Mesothelial cell of epicardium (in vitro differentiated cells): Measurements from ENCODE around the gene HMGN3. TPM values are rescaled to one million over a fixed set of nuclear protein-coding genes. Genes with fewer than 3 reads are reported as not detected.
"Not testable (repeated sequence)": the region's sequence is repeated elsewhere in the genome, so short reads cannot be mapped to it uniquely, and the experiment has no call there.

Experiments
- DNase-seq, 2 experiments: peaks; one replicate each; pipeline ENCODE4 v3.0.0; 2021; ENCODE audit warnings: low spot score in 2 of 2; ENCODE audit not compliant: unreplicated experiment in 2 of 2
- H3K27ac Mint-ChIP-seq: 2 replicates; pipeline ENCODE4 v1.8.0; 2021; ENCODE audit warnings: mixed read lengths
- H3K27me3 Mint-ChIP-seq: 2 replicates; pipeline ENCODE4 v1.8.0; 2021; ENCODE audit warnings: low read depth, mixed read lengths
- H3K36me3 Mint-ChIP-seq: 2 replicates; pipeline ENCODE4 v1.8.0; 2021; ENCODE audit warnings: mixed read lengths
- H3K4me1 Mint-ChIP-seq: 2 replicates; pipeline ENCODE4 v1.8.0; 2021; ENCODE audit warnings: mixed read lengths
- H3K4me3 Mint-ChIP-seq: 2 replicates; pipeline ENCODE4 v1.8.0; 2021; ENCODE audit warnings: mild to moderate bottlenecking, moderate library complexity, mixed read lengths
- H3K9me3 Mint-ChIP-seq: 2 replicates; pipeline ENCODE4 v1.8.0; 2021; ENCODE audit warnings: mixed read lengths
- CTCF ChIP-seq: fragments of 200-600 bp; sonication (generic); IDR thresholded peaks from one replicate; pipeline ENCODE4 v1.5.0; 2021; ENCODE audit warnings: antibody characterized with exemption; ENCODE audit not compliant: unreplicated experiment
- total RNA-seq: library from RNA; stranded (reverse); gene quantifications from 3 replicates; pipeline ENCODE4 v1.2.1, GENCODE V29; 2021

Gene HMGN3
- total RNA-seq, 1 donor from 2014 or later = 104 TPM

- no peaks in the 10 kb centered on the region for H3K27me3 Mint-ChIP-seq
- DNase-seq = no peak
- H3K36me3 Mint-ChIP-seq = no peaks in the 10 kb centered on the region
- H3K4me1 Mint-ChIP-seq = peaks cover 6% of the 10 kb centered on the region
- no peak overlapping the region for H3K4me3 Mint-ChIP-seq
- no peak for TF ChIP-seq CTCF
- H3K9me3 Mint-ChIP-seq = peaks cover 11% of the 10 kb centered on the region
- H3K27ac Mint-ChIP-seq = no peak overlapping the region
These were observed 31.6 kb upstream of the HMGN3 start for GRCh38 chr6:79266051-79266450.

GRCh38 chr6:79263359-79263758 is 28.9 kb upstream of the HMGN3 start:
- Mint-ChIP-seq H3K36me3 (peaks cover 10% of the 10 kb centered on the region), H3K4me3 (no peak overlapping the region), H3K4me1 (no peaks in the 10 kb centered on the region), H3K27ac (no peak overlapping the region), H3K27me3 (no peaks in the 10 kb centered on the region), H3K9me3 (peaks cover 32% of the 10 kb centered on the region)
- no peak for TF ChIP-seq CTCF
- DNase-seq = no peak

GRCh38 chr6:79261666-79262065 is 27.2 kb upstream of the HMGN3 start:
- no peaks in the 10 kb centered on the region for H3K4me1 Mint-ChIP-seq
- TF ChIP-seq CTCF = no peak
- no peak overlapping the region for H3K27ac Mint-ChIP-seq
- peaks cover 31% of the 10 kb centered on the region for H3K9me3 Mint-ChIP-seq
- H3K4me3 Mint-ChIP-seq = no peak overlapping the region
- peaks cover 10% of the 10 kb centered on the region for H3K36me3 Mint-ChIP-seq
- no peaks in the 10 kb centered on the region for H3K27me3 Mint-ChIP-seq
- no peak for DNase-seq

GRCh38 chr6:79260772-79261171 is 26.3 kb upstream of the HMGN3 start:
- Mint-ChIP-seq H3K27me3 (no peaks in the 10 kb centered on the region), H3K4me3 (no peak overlapping the region), H3K36me3 (peaks cover 10% of the 10 kb centered on the region), H3K9me3 (peaks cover 35% of the 10 kb centered on the region), H3K4me1 (no peaks in the 10 kb centered on the region), H3K27ac (no peak overlapping the region)
- no peak for TF ChIP-seq CTCF
- DNase-seq = no peak

GRCh38 chr6:79257381-79258205 is 23.1 kb upstream of the HMGN3 start:
- no peaks in the 10 kb centered on the region for H3K27me3 Mint-ChIP-seq
- peaks cover 10% of the 10 kb centered on the region for H3K36me3 Mint-ChIP-seq
- H3K27ac Mint-ChIP-seq = no peak overlapping the region
- peaks cover 40% of the 10 kb centered on the region for H3K9me3 Mint-ChIP-seq
- no peak for DNase-seq
- TF ChIP-seq CTCF = no peak
- no peaks in the 10 kb centered on the region for H3K4me1 Mint-ChIP-seq
- no peak overlapping the region for H3K4me3 Mint-ChIP-seq

GRCh38 chr6:79256770-79257169 is 22.3 kb upstream of the HMGN3 start:
- not testable (repeated sequence) for H3K27me3 Mint-ChIP-seq

GRCh38 chr6:79255086-79255485 is 20.6 kb upstream of the HMGN3 start:
- H3K27me3 Mint-ChIP-seq, H3K4me3 Mint-ChIP-seq, H3K27ac Mint-ChIP-seq, H3K4me1 Mint-ChIP-seq, DNase-seq, H3K36me3 Mint-ChIP-seq: not testable (repeated sequence)
- H3K9me3 Mint-ChIP-seq = peaks cover 41% of the 10 kb centered on the region

More at GRCh38 chr6:79256770-79257169, 22.3 kb upstream of the HMGN3 start:
- not testable (repeated sequence) for H3K4me1 Mint-ChIP-seq, DNase-seq, H3K4me3 Mint-ChIP-seq, H3K27ac Mint-ChIP-seq
- Mint-ChIP-seq H3K36me3 (peaks cover 10% of the 10 kb centered on the region), H3K9me3 (peaks cover 49% of the 10 kb centered on the region)
